OCI-LY3 (cell line): Measurements from ENCODE around the gene GRID1.

ENCODE experiments used
- H2AFZ ChIP-seq: fragments of 200-600, 300-600 bp; shearing (Covaris generic); 2 replicates; pipeline ENCODE4 v1.6.0; 2014; ENCODE audit warnings: antibody characterized with exemption, low read depth, low read length
- H3K27ac ChIP-seq: fragments of 200-600, 300-600 bp; sonication (generic); 2 replicates; pipeline ENCODE4 v1.5.1; 2014; ENCODE audit warnings: mild to moderate bottlenecking, low read length, moderate library complexity, mixed read lengths
- H3K27me3 ChIP-seq: fragments of 200-600, 300-600 bp; sonication (generic); 2 replicates; pipeline ENCODE4 v1.6.1; 2014; ENCODE audit warnings: low read depth, low read length, mixed read lengths
- H3K36me3 ChIP-seq: fragments of 200-600, 300-600 bp; sonication (generic); replicated peaks from 2 replicates; pipeline ENCODE3; 2014; ENCODE audit warnings: low read depth, low read length, mixed read lengths
- H3K4me1 ChIP-seq: fragments of 300-600, 200-600 bp; sonication (generic); 2 replicates; pipeline ENCODE4 v1.6.1; 2014; ENCODE audit warnings: low read length, mixed read lengths
- H3K4me2 ChIP-seq: fragments of 200-600, 300-600 bp; sonication (generic); 2 replicates; pipeline ENCODE4 v1.6.1; 2014; ENCODE audit warnings: low read length, mixed read lengths
- H3K4me3 ChIP-seq: fragments of 300-600, 200-600 bp; sonication (generic); 2 replicates; pipeline ENCODE4 v1.5.1; 2014; ENCODE audit warnings: antibody characterized with exemption, mild to moderate bottlenecking, low read length, moderate library complexity
- H3K79me2 ChIP-seq: fragments of 300-600, 200-600 bp; shearing (Covaris generic); 2 replicates; pipeline ENCODE4 v1.6.1; 2014; ENCODE audit warnings: mild to moderate bottlenecking, low read length, mixed read lengths
- H3K9ac ChIP-seq: fragments of 300-600, 200-600 bp; shearing (Covaris generic); 2 replicates; pipeline ENCODE4 v1.6.0; 2014; ENCODE audit warnings: mild to moderate bottlenecking, low read length, moderate library complexity
- H3K9me3 ChIP-seq: fragments of 200-600, 300-600 bp; shearing (Covaris generic); 2 replicates; pipeline ENCODE4 v1.6.1; 2014; ENCODE audit warnings: low read length, mixed read lengths; ENCODE audit not compliant: insufficient read depth
- H4K20me1 ChIP-seq: fragments of 200-600, 300-600 bp; sonication (generic); 2 replicates; pipeline ENCODE4 v1.6.1; 2016; ENCODE audit warnings: low read length, mixed read lengths; ENCODE audit not compliant: insufficient read depth
- EZH2phosphoT487 ChIP-seq: fragments of 200-600 bp; shearing (Covaris generic); IDR thresholded peaks from 2 replicates; pipeline ENCODE4 v1.6.1; 2018; ENCODE audit warnings: antibody characterized with exemption, mixed run types, low read depth
- TF ChIP-seq, protein P1 (sequence below): fragments of 200-600, 300-600 bp; sonication (generic); IDR thresholded peaks from 2 replicates; pipeline ENCODE4 v1.5.1; 2014; ENCODE audit warnings: antibody characterized with exemption, low read length, low read depth

GRID1 gene

DNA sequence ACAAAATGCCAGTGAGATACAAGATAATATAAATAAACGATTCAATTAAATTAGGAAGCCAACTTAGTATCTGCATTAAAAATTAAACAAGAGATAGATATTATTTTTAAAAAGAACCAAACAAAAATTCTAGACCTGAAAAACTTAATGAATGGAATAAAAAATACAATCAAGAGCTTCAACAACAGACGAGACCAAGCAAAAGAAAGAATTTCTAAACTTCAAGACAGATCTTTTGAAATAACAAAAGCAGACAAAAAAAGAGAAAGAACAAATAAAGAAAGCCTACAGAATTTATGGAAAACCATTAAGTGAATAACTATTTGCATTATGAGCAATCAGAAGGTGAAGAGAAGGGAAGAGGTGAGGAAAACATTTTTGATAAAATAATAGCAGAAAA is 555.2 kb downstream of the GRID1 start:
- Histone ChIP-seq H3K36me3 (no peaks in the 10 kb centered on the region), H3K9ac (no peak overlapping the region), H4K20me1 (no peaks in the 10 kb centered on the region), H3K27me3 (no peaks in the 10 kb centered on the region), H3K27ac (no peak overlapping the region), H3K79me2 (no peaks in the 10 kb centered on the region), H3K9me3 (0 out of 2 replicates have a peak, but pooled peaks cover 3% of the 10 kb centered on the region), H3K4me3 (no peak overlapping the region), H2AFZ (no peak overlapping the region), H3K4me1 (no peaks in the 10 kb centered on the region), H3K4me2 (no peak overlapping the region)
- no peak for TF ChIP-seq EZH2phosphoT487
- TF ChIP-seq, protein P1, sequence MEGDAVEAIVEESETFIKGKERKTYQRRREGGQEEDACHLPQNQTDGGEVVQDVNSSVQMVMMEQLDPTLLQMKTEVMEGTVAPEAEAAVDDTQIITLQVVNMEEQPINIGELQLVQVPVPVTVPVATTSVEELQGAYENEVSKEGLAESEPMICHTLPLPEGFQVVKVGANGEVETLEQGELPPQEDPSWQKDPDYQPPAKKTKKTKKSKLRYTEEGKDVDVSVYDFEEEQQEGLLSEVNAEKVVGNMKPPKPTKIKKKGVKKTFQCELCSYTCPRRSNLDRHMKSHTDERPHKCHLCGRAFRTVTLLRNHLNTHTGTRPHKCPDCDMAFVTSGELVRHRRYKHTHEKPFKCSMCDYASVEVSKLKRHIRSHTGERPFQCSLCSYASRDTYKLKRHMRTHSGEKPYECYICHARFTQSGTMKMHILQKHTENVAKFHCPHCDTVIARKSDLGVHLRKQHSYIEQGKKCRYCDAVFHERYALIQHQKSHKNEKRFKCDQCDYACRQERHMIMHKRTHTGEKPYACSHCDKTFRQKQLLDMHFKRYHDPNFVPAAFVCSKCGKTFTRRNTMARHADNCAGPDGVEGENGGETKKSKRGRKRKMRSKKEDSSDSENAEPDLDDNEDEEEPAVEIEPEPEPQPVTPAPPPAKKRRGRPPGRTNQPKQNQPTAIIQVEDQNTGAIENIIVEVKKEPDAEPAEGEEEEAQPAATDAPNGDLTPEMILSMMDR = no peak

DNA sequence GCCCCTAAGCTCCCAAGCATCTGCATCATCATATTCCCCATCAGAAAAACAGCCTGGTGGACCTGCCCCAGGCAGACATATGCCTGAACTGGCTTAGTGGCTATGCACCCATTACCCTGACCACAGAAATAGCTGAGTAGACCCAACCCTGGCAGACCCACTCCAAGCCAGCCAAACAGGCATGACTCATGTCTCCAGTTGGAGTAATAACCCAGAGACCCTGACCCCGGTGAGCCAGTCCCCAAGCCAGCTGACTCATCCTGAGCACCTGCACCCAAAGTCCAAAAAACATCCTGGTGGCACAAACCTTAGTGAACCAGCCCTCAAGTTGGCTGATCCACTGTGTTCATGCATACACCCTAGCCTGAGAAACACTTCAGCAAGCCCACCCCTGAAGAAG is 555.9 kb downstream of the GRID1 start:
- H3K27me3 ChIP-seq = no peaks in the 10 kb centered on the region
- 0 out of 2 replicates have a peak, but pooled peaks cover 3% of the 10 kb centered on the region for H3K9me3 ChIP-seq
- no peak overlapping the region for H3K9ac ChIP-seq
- no peak overlapping the region for H3K27ac ChIP-seq
- no peaks in the 10 kb centered on the region for H3K79me2 ChIP-seq
- H3K4me3 ChIP-seq = no peak overlapping the region
- no peaks in the 10 kb centered on the region for H3K4me1 ChIP-seq
- no peak overlapping the region for H2AFZ ChIP-seq
- no peak for TF ChIP-seq EZH2phosphoT487
- TF ChIP-seq, protein P1 = no peak
- H3K4me2 ChIP-seq = no peak overlapping the region
- H4K20me1 ChIP-seq = no peaks in the 10 kb centered on the region
- no peaks in the 10 kb centered on the region for H3K36me3 ChIP-seq

DNA sequence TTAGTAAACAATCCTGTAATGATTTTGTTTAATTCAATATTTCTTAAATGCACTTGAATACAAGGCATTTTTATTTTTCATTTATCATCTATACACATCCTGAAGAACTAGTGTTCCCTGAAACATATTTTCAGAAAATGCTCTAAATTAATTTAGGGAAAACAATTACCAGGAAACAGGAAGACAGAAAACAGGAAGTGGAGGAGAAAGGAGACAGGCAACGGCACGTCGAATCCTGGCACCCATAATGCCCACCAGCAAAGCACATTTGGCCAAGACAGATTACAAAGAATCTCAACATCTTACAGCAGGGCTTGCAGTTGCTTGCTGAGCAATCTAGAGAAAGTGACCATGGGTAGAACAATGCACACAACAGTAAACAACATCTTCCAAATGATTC is 571.1 kb downstream of the GRID1 start:
- Histone ChIP-seq H2AFZ (no peak overlapping the region), H3K9me3 (no peaks in the 10 kb centered on the region), H3K9ac (no peak overlapping the region), H3K4me1 (no peaks in the 10 kb centered on the region), H3K4me3 (no peak overlapping the region), H3K79me2 (no peaks in the 10 kb centered on the region), H3K27me3 (no peaks in the 10 kb centered on the region), H4K20me1 (no peaks in the 10 kb centered on the region), H3K36me3 (no peaks in the 10 kb centered on the region), H3K27ac (no peak overlapping the region), H3K4me2 (no peak overlapping the region)
- TF ChIP-seq, protein P1 = no peak
- no peak for TF ChIP-seq EZH2phosphoT487

DNA sequence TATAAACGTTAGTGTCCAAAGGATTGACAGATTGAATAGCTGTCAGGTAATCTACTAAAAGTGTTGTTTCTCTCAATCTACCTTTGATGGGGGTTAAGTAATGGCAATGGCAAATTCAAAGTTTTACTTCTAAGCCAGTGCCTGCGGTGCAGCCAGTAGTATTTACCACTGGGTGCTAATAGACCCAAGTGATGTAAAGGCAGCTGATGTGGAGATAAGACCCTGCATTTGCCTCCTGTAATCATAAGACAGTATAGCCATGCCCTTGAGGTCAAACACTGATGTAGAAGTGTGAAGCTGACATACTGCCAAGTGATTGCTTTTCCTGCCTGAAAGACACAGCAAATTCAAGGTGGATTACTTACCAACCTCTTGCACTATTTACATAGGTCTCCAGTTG is 572.0 kb downstream of the GRID1 start:
- Histone ChIP-seq H3K4me2 (no peak overlapping the region), H3K9ac (no peak overlapping the region), H3K79me2 (no peaks in the 10 kb centered on the region), H3K27me3 (no peaks in the 10 kb centered on the region), H3K4me1 (no peaks in the 10 kb centered on the region), H3K9me3 (no peaks in the 10 kb centered on the region), H3K4me3 (no peak overlapping the region), H2AFZ (no peak overlapping the region), H3K27ac (no peak overlapping the region), H3K36me3 (no peaks in the 10 kb centered on the region), H4K20me1 (no peaks in the 10 kb centered on the region)
- TF ChIP-seq, protein P1 = no peak
- TF ChIP-seq EZH2phosphoT487 = no peak
